Sigmoid colon (tissue), 7 donors: ENCODE results near the gene SLC35B2. TPM values are rescaled to one million over a fixed set of nuclear protein-coding genes. Genes with fewer than 3 reads are reported as not detected.

ENCODE experiments used
- DNase-seq: peaks from one replicate; pipeline ENCODE4 v3.0.0-alpha.2; 2019
- H3K27ac ChIP-seq, 4 donors: fragments of 200-600 bp; sonication (generic); one replicate each; pipeline ENCODE4 v1.5.1; 2016 to 2019; ENCODE audit warnings: mild to moderate bottlenecking in 1 of 4
- H3K27me3 ChIP-seq, 3 donors: fragments of 200-600 bp; sonication (generic); one replicate each; pipeline ENCODE4 v1.5.1; 2019; ENCODE audit warnings: mild to moderate bottlenecking in 1 of 3
- H3K36me3 ChIP-seq, 4 donors: fragments of 200-600 bp; sonication (generic); one replicate each; pipeline ENCODE4 v1.5.1; 2016 to 2019
- H3K4me1 ChIP-seq, 4 donors: fragments of 200-600 bp; sonication (generic); one replicate each; pipeline ENCODE4 v1.5.1; 2017 to 2019
- H3K4me3 ChIP-seq, 4 donors: fragments of 200-600 bp; sonication (generic); one replicate each; pipeline ENCODE4 v1.5.1; 2017 to 2019; ENCODE audit warnings: mild to moderate bottlenecking in 2 of 4, moderate library complexity in 1 of 4
- H3K9me3 ChIP-seq, 4 donors: fragments of 200-600 bp in 3 of 4; sonication (generic) in 3 of 4; one replicate each; pipeline versions ENCODE4 v1.5.1 to v1.6.1; 2013 to 2019
- EP300 ChIP-seq, 4 donors: sonication (generic); formaldehyde crosslinking; IDR thresholded peaks; one replicate each; pipeline ENCODE4 v1.6.1; 2017; ENCODE audit warnings: antibody characterized with exemption in 4 of 4
- POLR2A ChIP-seq, 2 donors: fragments of 450-650 bp; IDR thresholded peaks; one replicate each; pipeline ENCODE4 v1.6.1; 2016; ENCODE audit warnings: antibody characterized with exemption in 2 of 2, mild to moderate bottlenecking in 2 of 2, moderate library complexity in 2 of 2
- POLR2AphosphoS5 ChIP-seq, 4 donors: sonication (generic); formaldehyde crosslinking; IDR thresholded peaks; one replicate each; pipeline ENCODE4 v1.6.1; 2017; ENCODE audit warnings: antibody characterized with exemption in 4 of 4
- WGBS, 2 donors: extraction: QIAGEN DNeasy Blood & Tissue Kit; methylation state at CpG; one replicate each; pipeline ENCODE4 v1.1.7; 2013; 5-methylcytosine and 5-hydroxymethylcytosine counted together
- intact Hi-C: fragments of 100-400 bp; cut with DNase I; formaldehyde crosslinking; loops from one replicate; pipeline ENCODE4 v1.15.1; 2023
- polyA plus RNA-seq, 3 donors: library from polyadenylated mRNA; stranded (reverse); fragments of 200-250 nt; gene quantifications; one replicate each; pipeline ENCODE4 v1.2.3, GENCODE V29; 2013
- total RNA-seq, 4 donors: library from RNA; depleted of rRNA; stranded (reverse); fragments of >200 nt; gene quantifications; one replicate each; pipeline ENCODE4 v1.1.0, GENCODE V29; 2016
- TF ChIP-seq, protein P1 (sequence below), 4 experiments: fragments of 450-650 bp in 3 of 4; fragments of 200-600 bp in 1 of 4; IDR thresholded peaks; one replicate each; pipeline ENCODE4 v1.5.1; 2016 to 2019; ENCODE audit warnings: antibody characterized with exemption in 4 of 4, mild to moderate bottlenecking in 3 of 4, moderate library complexity in 2 of 4
- donor health status: healthy with polysubstance abuse.
- donor health status: Bipolar disorder and iron deficiency.
- donor health status: healthy.

Gene SLC35B2
- total and polyA plus RNA-seq, 7 donors = 7.2 to 36.9 (median 25.7) TPM

DNA sequence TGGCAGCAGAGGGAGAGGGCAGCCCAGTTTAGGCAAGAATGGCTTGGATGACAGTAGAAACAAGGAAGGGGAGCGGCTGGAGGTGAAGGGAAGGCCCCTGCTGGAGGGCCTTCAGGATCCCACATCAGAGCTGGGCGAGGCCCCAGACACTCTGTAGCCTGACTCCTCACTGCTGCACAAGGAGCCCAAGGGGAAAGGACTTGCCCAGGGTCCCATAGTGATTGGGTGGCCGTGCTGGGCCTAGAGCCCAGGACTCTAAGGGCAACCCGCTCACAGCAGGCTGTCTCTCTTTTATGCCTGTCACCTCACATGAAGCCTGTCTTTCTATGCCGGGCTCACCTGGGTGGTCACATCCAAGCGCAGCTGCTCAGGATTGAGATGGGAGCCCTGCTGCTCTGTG lies 46.5 kb upstream of the SLC35B2 start:
- no peak overlapping the region for H3K4me3 ChIP-seq
- peaks cover 0 to 84% (median 49%) of the 10 kb centered on the region in 4 donors for H3K36me3 ChIP-seq
- 96 to 98% methylated on average over 6 of the region's 6 CpGs for WGBS, 2 donors
- H3K9me3 ChIP-seq = no peaks in the 10 kb centered on the region
- H3K27me3 ChIP-seq = no peaks in the 10 kb centered on the region
- TF ChIP-seq, protein P1, sequence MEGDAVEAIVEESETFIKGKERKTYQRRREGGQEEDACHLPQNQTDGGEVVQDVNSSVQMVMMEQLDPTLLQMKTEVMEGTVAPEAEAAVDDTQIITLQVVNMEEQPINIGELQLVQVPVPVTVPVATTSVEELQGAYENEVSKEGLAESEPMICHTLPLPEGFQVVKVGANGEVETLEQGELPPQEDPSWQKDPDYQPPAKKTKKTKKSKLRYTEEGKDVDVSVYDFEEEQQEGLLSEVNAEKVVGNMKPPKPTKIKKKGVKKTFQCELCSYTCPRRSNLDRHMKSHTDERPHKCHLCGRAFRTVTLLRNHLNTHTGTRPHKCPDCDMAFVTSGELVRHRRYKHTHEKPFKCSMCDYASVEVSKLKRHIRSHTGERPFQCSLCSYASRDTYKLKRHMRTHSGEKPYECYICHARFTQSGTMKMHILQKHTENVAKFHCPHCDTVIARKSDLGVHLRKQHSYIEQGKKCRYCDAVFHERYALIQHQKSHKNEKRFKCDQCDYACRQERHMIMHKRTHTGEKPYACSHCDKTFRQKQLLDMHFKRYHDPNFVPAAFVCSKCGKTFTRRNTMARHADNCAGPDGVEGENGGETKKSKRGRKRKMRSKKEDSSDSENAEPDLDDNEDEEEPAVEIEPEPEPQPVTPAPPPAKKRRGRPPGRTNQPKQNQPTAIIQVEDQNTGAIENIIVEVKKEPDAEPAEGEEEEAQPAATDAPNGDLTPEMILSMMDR (IDR thresholded peaks at IDR 0.05) = no peak
- TF ChIP-seq POLR2AphosphoS5 (IDR thresholded peaks at IDR 0.05) (no peak), POLR2A (IDR thresholded peaks at IDR 0.05) (no peak), EP300 (IDR thresholded peaks at IDR 0.05) (no peak)
- intact Hi-C loops = no loop called here
- no peaks in the 10 kb centered on the region for H3K4me1 ChIP-seq
- DNase-seq = no peak
- H3K27ac ChIP-seq = no peak overlapping the region

DNA sequence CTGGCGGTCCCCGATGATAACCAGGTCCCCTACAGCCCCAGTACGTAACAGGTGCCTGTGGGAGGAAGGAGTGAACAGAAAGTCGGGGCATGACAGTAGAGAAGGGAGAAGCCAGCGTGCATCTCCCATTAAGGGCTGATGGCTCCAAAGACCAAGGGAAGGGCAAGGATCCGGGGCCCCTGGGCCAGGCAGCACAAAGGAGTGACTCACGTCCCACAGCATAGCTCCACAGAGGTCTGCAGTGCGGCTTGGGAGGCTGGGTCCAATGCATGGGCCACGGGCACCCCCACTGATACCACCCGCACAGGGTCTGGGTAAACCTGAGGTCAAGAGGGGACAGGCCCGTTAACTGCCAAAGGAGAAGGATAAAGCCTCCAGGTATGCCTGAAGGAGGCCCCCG lies 45.5 kb upstream of the SLC35B2 start:
- Histone ChIP-seq H3K27me3 (peaks cover 0 to 8% (median 0%) of the 10 kb centered on the region in 3 donors), H3K4me1 (peaks cover 0 to 3% (median 2%) of the 10 kb centered on the region in 4 donors), H3K9me3 (no peaks in the 10 kb centered on the region), H3K36me3 (peaks cover 0 to 78% (median 47%) of the 10 kb centered on the region in 4 donors), H3K4me3 (no peak overlapping the region), H3K27ac (no peak overlapping the region)
- no peak for TF ChIP-seq EP300 (IDR thresholded peaks at IDR 0.05)
- no peak for TF ChIP-seq POLR2A (IDR thresholded peaks at IDR 0.05)
- TF ChIP-seq, protein P1 (IDR thresholded peaks at IDR 0.05) = no peak
- no peak for TF ChIP-seq POLR2AphosphoS5 (IDR thresholded peaks at IDR 0.05)
- DNase-seq = no peak
- intact Hi-C loops = no loop called here
- 92 to 96% methylated on average over 12 of the region's 12 CpGs for WGBS, 2 donors

GRCh38 chr6:44301782-44302564 lies 44.6 kb upstream of the SLC35B2 start:
- intact Hi-C loops = no loop called here
- DNase-seq = no peak
- peaks cover 0 to 69% (median 45%) of the 10 kb centered on the region in 4 donors for H3K36me3 ChIP-seq
- no peaks in the 10 kb centered on the region for H3K9me3 ChIP-seq
- TF ChIP-seq POLR2AphosphoS5 (IDR thresholded peaks at IDR 0.05) (no peak), POLR2A (IDR thresholded peaks at IDR 0.05) (no peak), EP300 (IDR thresholded peaks at IDR 0.05) (no peak)
- TF ChIP-seq, protein P1 (IDR thresholded peaks at IDR 0.05) = no peak
- 88 to 94% methylated on average over 14 of the region's 14 CpGs for WGBS, 2 donors
- peaks cover 0 to 17% (median 8%) of the 10 kb centered on the region in 3 donors for H3K27me3 ChIP-seq
- H3K4me3 ChIP-seq = no peak overlapping the region
- no peak overlapping the region for H3K27ac ChIP-seq
- peaks cover 0 to 12% (median 11%) of the 10 kb centered on the region in 4 donors for H3K4me1 ChIP-seq

- H3K4me1 ChIP-seq = peaks cover 0 to 15% (median 13%) of the 10 kb centered on the region in 4 donors
- DNase-seq = no peak
- peaks cover 0 to 60% (median 41%) of the 10 kb centered on the region in 4 donors for H3K36me3 ChIP-seq
- TF ChIP-seq POLR2AphosphoS5 (IDR thresholded peaks at IDR 0.05) (no peak), EP300 (IDR thresholded peaks at IDR 0.05) (no peak), POLR2A (IDR thresholded peaks at IDR 0.05) (no peak)
- TF ChIP-seq, protein P1 (IDR thresholded peaks at IDR 0.05) = no peak
- WGBS, 2 donors = 93 to 94% methylated on average over 8 of the region's 8 CpGs
- peaks cover 0 to 26% (median 15%) of the 10 kb centered on the region in 3 donors for H3K27me3 ChIP-seq
- no peak overlapping the region for H3K4me3 ChIP-seq
- intact Hi-C loops = no loop called here
- no peak overlapping the region for H3K27ac ChIP-seq
- no peaks in the 10 kb centered on the region for H3K9me3 ChIP-seq
Measured at GRCh38 chr6:44301106-44301505, 43.8 kb upstream of the SLC35B2 start.
